DND-41 (cell line): ENCODE data around the gene ERVFRD-1.
A peak's percentile ranks its signal among the peaks of the same experiment; 100 is the strongest.
"Not testable (repeated sequence)": the region's sequence is repeated elsewhere in the genome, so short reads cannot be mapped to it uniquely, and the experiment has no call there.

Experiments
- ATAC-seq: fragments of 200-7000 bp; cut with Tn5 transposase; 3 replicates; pipeline ENCODE4 v1.9.1; 2021; ENCODE audit warnings: low read depth; ENCODE audit not compliant: insufficient read depth
- DNase-seq: peaks from one replicate; pipeline ENCODE4 v3.0.0-alpha.2; 2020
- H2AFZ ChIP-seq: 2 replicates; pipeline ENCODE4 v1.6.0; 2012; ENCODE audit warnings: low read depth, low read length
- H3K27ac ChIP-seq: 2 replicates; pipeline ENCODE4 v1.5.1; 2012; ENCODE audit warnings: low read length, inconsistent platforms
- H3K27me3 ChIP-seq: fragments of 200-600 bp; sonication (generic); 2 replicates; pipeline ENCODE4 v1.6.0; 2012; ENCODE audit warnings: low read length, mild to moderate bottlenecking, inconsistent platforms; ENCODE audit not compliant: insufficient read depth, poor library complexity
- H3K36me3 ChIP-seq: 2 replicates; pipeline ENCODE4 v1.5.1; 2012; ENCODE audit warnings: low read length, inconsistent platforms; ENCODE audit not compliant: insufficient read depth
- H3K4me1 ChIP-seq: 2 replicates; pipeline ENCODE4 v1.5.1; 2012; ENCODE audit warnings: mild to moderate bottlenecking, low read length; ENCODE audit not compliant: insufficient read depth
- H3K4me2 ChIP-seq: 2 replicates; pipeline ENCODE4 v1.6.0; 2012; ENCODE audit warnings: mild to moderate bottlenecking, moderate library complexity, low read length, inconsistent platforms; ENCODE audit not compliant: insufficient read depth
- H3K4me3 ChIP-seq, 2 experiments: fragments of 200-600 bp in 1 of 2; shearing (Covaris generic) in 1 of 2; 2 replicates each; pipeline ENCODE4 v1.5.1; 2012 to 2016; ENCODE audit warnings: inconsistent platforms in 2 of 2, low read length in 2 of 2, mild to moderate bottlenecking in 2 of 2, low read depth in 1 of 2, moderate library complexity in 1 of 2
- H3K79me2 ChIP-seq: 2 replicates; pipeline ENCODE4 v1.6.0; 2012; ENCODE audit warnings: low read length, inconsistent platforms; ENCODE audit not compliant: insufficient read depth
- H3K9ac ChIP-seq: 2 replicates; pipeline ENCODE4 v1.6.0; 2012; ENCODE audit warnings: low read depth, mild to moderate bottlenecking, inconsistent platforms, low read length, moderate library complexity
- H3K9me3 ChIP-seq: 2 replicates; pipeline ENCODE4 v1.5.1; 2012; ENCODE audit warnings: low read length, moderate library complexity, mild to moderate bottlenecking, inconsistent platforms; ENCODE audit not compliant: insufficient read depth, severe bottlenecking
- H4K20me1 ChIP-seq: 2 replicates; pipeline ENCODE4 v1.6.0; 2012; ENCODE audit warnings: low read length; ENCODE audit not compliant: insufficient read depth
- EZH2 ChIP-seq: IDR thresholded peaks from 3 replicates; pipeline ENCODE4 v1.6.1; 2012; ENCODE audit warnings: borderline replicate concordance, low read depth, mild to moderate bottlenecking, moderate library complexity, low read length, inconsistent platforms; ENCODE audit not compliant: severe bottlenecking
- TF ChIP-seq, protein P1 (sequence below): IDR thresholded peaks from 2 replicates; pipeline ENCODE4 v1.5.1; 2012; ENCODE audit warnings: borderline replicate concordance, low read length, moderate library complexity, mild to moderate bottlenecking; ENCODE audit not compliant: poor library complexity, severe bottlenecking; ENCODE audit errors: extremely low read depth

Gene ERVFRD-1

DNA sequence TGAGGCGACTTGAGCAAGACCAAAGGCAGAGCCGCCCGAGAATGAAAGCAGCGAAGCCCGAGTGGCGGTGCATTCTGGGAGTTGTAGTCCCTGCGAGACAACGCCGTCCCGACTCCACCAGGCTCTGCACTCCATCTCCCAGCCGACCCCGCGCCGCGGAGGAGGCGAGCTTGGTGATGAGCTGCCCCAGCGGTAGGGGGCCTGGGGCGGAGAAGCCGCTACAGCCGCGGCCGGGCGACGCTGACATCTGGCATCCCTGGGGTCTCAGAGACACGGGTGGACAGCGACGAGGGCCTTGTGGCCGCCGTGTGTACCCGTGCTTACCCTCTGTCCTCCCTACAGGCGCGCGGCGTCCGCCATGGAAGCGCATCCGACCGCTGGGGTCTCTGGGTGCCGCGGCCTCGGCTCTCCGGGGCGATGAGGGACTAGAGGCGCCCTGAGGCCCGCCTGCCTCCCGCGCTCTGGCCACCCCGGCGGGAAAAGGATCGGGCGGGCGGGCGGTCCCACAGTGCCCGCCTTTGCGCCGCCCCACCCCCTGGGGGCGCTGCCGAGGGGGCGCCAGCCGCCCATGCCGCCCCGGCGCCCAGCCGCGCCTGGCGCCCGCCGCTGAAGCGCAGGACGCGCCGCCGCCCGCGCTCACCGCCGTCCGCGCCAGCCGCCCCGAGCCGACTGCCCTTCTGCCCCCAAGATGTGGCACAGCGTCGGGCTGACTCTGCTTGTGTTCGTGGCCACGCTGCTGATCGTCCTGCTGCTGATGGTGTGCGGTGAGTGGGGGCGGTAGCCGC lies 17.7 kb downstream of the ERVFRD-1 start, which contains the start of gene SMIM13:
SMIM13 (plus strand) TSS at position 209 of the 785 bp plus-strand sequence; CDS start at position 689, 480 bp downstream.
- Histone ChIP-seq H2AFZ (peak within 1 kb of the TSS; percentile 99), H3K4me1 (peaks cover 25% of the 10 kb centered on the region), H3K9me3 (no peaks in the 10 kb centered on the region), H3K27me3 (no peaks in the 10 kb centered on the region), H3K36me3 (peaks cover 16% of the 10 kb centered on the region), H3K79me2 (peaks cover 50% of the 10 kb centered on the region), H4K20me1 (peaks cover 9% of the 10 kb centered on the region; the same call in 1 of the 2 replicates), H3K9ac (peak within 1 kb of the TSS; percentile 97), H3K4me3 (peak within 1 kb of the TSS; percentile 64 to 88), H3K4me2 (peak within 1 kb of the TSS; percentile 64), H3K27ac (peak within 1 kb of the TSS; percentile 97)
- DNase-seq, result peak; percentile 95
- TF ChIP-seq, protein P1, sequence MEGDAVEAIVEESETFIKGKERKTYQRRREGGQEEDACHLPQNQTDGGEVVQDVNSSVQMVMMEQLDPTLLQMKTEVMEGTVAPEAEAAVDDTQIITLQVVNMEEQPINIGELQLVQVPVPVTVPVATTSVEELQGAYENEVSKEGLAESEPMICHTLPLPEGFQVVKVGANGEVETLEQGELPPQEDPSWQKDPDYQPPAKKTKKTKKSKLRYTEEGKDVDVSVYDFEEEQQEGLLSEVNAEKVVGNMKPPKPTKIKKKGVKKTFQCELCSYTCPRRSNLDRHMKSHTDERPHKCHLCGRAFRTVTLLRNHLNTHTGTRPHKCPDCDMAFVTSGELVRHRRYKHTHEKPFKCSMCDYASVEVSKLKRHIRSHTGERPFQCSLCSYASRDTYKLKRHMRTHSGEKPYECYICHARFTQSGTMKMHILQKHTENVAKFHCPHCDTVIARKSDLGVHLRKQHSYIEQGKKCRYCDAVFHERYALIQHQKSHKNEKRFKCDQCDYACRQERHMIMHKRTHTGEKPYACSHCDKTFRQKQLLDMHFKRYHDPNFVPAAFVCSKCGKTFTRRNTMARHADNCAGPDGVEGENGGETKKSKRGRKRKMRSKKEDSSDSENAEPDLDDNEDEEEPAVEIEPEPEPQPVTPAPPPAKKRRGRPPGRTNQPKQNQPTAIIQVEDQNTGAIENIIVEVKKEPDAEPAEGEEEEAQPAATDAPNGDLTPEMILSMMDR, result peak; percentile 59
- TF ChIP-seq EZH2, result no peak
- peak; percentile 94 for ATAC-seq

DNA sequence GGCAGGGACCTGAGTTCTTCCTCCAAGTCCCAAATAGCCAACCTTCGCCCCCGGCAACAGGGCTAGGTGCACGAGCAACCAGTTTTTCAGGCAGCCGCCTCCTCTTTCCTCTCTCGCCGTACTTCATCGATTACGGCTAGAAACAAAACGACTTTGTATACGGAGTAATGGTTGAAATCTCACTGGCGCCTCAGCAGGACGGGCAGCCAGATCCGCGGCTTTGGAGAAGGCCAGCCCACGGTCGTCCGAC lies 18.2 kb downstream of the ERVFRD-1 start:
- no peak for TF ChIP-seq EZH2
- TF ChIP-seq, protein P1, result no peak
- DNase-seq, result no peak
- no peaks in the 10 kb centered on the region for H3K27me3 ChIP-seq
- peak overlapping the region; percentile 97 for H3K9ac ChIP-seq
- H3K27ac ChIP-seq, result peak overlapping the region; percentile 97
- peak overlapping the region; percentile 64 for H3K4me2 ChIP-seq
- peaks cover 25% of the 10 kb centered on the region for H3K4me1 ChIP-seq
- peaks cover 45% of the 10 kb centered on the region for H3K79me2 ChIP-seq
- H3K9me3 ChIP-seq, result no peaks in the 10 kb centered on the region
- peaks cover 13% of the 10 kb centered on the region for H3K36me3 ChIP-seq
- H4K20me1 ChIP-seq, result peaks cover 9% of the 10 kb centered on the region; the same call in 1 of the 2 replicates
- ATAC-seq, result peak; percentile 37
- H3K4me3 ChIP-seq, result peak overlapping the region; percentile 62 to 88
- H2AFZ ChIP-seq, result peak overlapping the region; percentile 99

DNA sequence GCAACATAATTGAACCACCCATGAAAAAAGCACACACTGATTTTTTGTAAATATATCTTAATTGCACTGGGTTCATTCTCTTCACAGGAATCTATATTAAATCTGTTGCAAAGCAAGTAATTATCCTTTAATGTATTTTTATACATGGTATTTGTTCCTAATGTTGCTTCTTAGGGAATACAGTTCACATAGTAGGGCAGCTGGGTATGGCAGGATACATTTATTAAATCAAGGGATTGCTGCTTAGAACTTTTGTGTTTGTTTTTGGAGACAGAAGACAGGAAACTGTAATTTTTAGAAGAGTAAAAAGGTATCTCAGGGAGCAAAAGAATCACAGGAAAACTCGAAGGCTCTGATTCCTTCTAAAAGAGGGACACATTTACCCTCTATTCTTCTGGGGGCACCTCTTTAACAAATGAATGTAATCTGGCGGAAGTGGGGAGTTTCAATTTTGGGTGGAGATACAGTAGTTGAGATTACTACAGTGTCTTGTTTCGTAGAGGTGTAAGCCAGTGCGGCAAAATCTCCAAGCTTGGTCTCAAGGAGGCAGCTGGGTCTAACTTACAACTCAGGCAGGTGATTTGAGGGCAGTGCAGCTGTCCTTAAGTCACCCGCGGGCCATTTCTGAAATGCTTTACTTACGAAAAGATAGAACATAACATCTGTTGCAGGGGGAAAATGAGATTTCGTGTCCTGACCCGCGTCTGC lies 18.7 kb downstream of the ERVFRD-1 start:
- Histone ChIP-seq H3K27ac (peak overlapping the region; percentile 97), H3K36me3 (peaks cover 8% of the 10 kb centered on the region), H3K9me3 (no peaks in the 10 kb centered on the region), H3K4me3 (peak overlapping the region; percentile 62 to 88), H2AFZ (peak overlapping the region; percentile 99), H3K4me1 (peaks cover 25% of the 10 kb centered on the region), H3K4me2 (peak overlapping the region; percentile 64), H4K20me1 (peaks cover 5% of the 10 kb centered on the region; the same call in 1 of the 2 replicates), H3K79me2 (peaks cover 40% of the 10 kb centered on the region), H3K27me3 (no peaks in the 10 kb centered on the region), H3K9ac (peak overlapping the region; percentile 97)
- no peak for TF ChIP-seq EZH2
- TF ChIP-seq, protein P1, result no peak
- ATAC-seq (peak; percentile 26), DNase-seq (no peak)

- H3K27me3 ChIP-seq, H3K36me3 ChIP-seq, H3K9me3 ChIP-seq, H3K4me2 ChIP-seq, H3K4me3 ChIP-seq, H3K9ac ChIP-seq, DNase-seq, H2AFZ ChIP-seq, ATAC-seq, H3K27ac ChIP-seq, H4K20me1 ChIP-seq: not testable (repeated sequence)
- peaks cover 21% of the 10 kb centered on the region for H3K4me1 ChIP-seq
- peaks cover 23% of the 10 kb centered on the region for H3K79me2 ChIP-seq
These were observed 20.4 kb downstream of the ERVFRD-1 start for GRCh38 chr6:11091141-11091540.
